T-cell (primary cell): Measurements from ENCODE around the gene LCLAT1. TPM values are rescaled to one million over a fixed set of nuclear protein-coding genes. Genes with fewer than 3 reads are reported as not detected.

ENCODE experiments used
- ATAC-seq, 4 experiments: fragments of 200-7000 bp in 3 of 4; fragments of 150-1000 bp in 1 of 4; cut with Tn5 transposase; replicated peaks in 1 of 4; 1 replicate in 3 of 4; 2 replicates in 1 of 4; pipeline ENCODE4 v1.10.0; 2021; ENCODE audit warnings: moderate library complexity in 3 of 4, mild to moderate bottlenecking in 2 of 4, moderate number of reproducible peaks in 1 of 4
- CTCF ChIA-PET, 2 donors: fragments of 300-600 bp; sonication (Branson Sonifier 250); formaldehyde crosslinking; loops; one replicate each; lab custom pipeline; 2022; ENCODE audit warnings: antibody characterized with exemption in 2 of 2; lab: Charles Lee
- POLR2A ChIA-PET, 2 donors: fragments of 300-600 bp; sonication (Branson Sonifier 250); formaldehyde crosslinking; loops; one replicate each; lab custom pipeline; 2022; ENCODE audit warnings: antibody characterized with exemption in 2 of 2; lab: Charles Lee
- DNase-seq, 35 experiments: peaks; one replicate each; pipeline versions ENCODE4 v3.0.0 to v3.0.0-alpha.2; 2013 to 2023
- H3K27ac ChIP-seq: one replicate; pipeline ENCODE4 v1.5.1; 2013; ENCODE audit warnings: low read length
- H3K27me3 ChIP-seq, 2 experiments: replicated peaks in 1 of 2; 1 replicate in 1 of 2; 2 replicates in 1 of 2; pipeline versions ENCODE4 v1.6.1 to v1.7.0; 2013; ENCODE audit warnings: low read length in 1 of 2, mixed read lengths in 1 of 2; ENCODE audit not compliant: control insufficient read depth in 2 of 2, insufficient read depth in 2 of 2; ENCODE audit errors: extremely low read depth in 1 of 2
- H3K36me3 ChIP-seq, 2 donors: 1 replicate in 1 of 2; 2 replicates in 1 of 2; pipeline versions ENCODE4 v1.6.1 to v1.7.0; 2013; ENCODE audit warnings: low read length in 1 of 2; ENCODE audit not compliant: control insufficient read depth in 2 of 2, insufficient read depth in 1 of 2; ENCODE audit errors: extremely low read depth in 1 of 2
- H3K4me1 ChIP-seq, 2 experiments: 1 replicate in 1 of 2; 2 replicates in 1 of 2; pipeline versions ENCODE4 v1.6.1 to v1.7.0; 2013; ENCODE audit warnings: low read length in 2 of 2, mixed read lengths in 1 of 2; ENCODE audit not compliant: insufficient read depth in 2 of 2, control insufficient read depth in 1 of 2; ENCODE audit errors: extremely low read depth in 1 of 2
- H3K4me3 ChIP-seq, 2 donors: 1 replicate in 1 of 2; 2 replicates in 1 of 2; pipeline versions ENCODE4 v1.5.1 to v1.7.0; 2013; ENCODE audit warnings: mild to moderate bottlenecking in 2 of 2, low read length in 1 of 2, moderate library complexity in 1 of 2; ENCODE audit not compliant: control insufficient read depth in 1 of 2; ENCODE audit errors: extremely low read depth in 1 of 2
- H3K9me3 ChIP-seq: 2 replicates; pipeline ENCODE4 v1.7.0; 2013
- H3K27ac Mint-ChIP-seq, 2 donors: one replicate each; pipeline ENCODE4 v1.8.0; 2020 to 2021; ENCODE audit warnings: mild to moderate bottlenecking in 2 of 2, mixed read lengths in 2 of 2
- H3K27me3 Mint-ChIP-seq, 2 donors: one replicate each; pipeline ENCODE4 v1.8.0; 2021 to 2022; ENCODE audit warnings: mixed read lengths in 2 of 2
- H3K36me3 Mint-ChIP-seq: one replicate; pipeline ENCODE4 v1.8.0; 2021; ENCODE audit warnings: mixed read lengths
- H3K4me1 Mint-ChIP-seq, 3 donors: one replicate each; pipeline ENCODE4 v1.8.0; 2020 to 2022; ENCODE audit warnings: mixed read lengths in 3 of 3, mild to moderate bottlenecking in 1 of 3
- H3K4me3 Mint-ChIP-seq, 3 donors: one replicate each; pipeline ENCODE4 v1.8.0; 2020 to 2022; ENCODE audit warnings: mild to moderate bottlenecking in 3 of 3, mixed read lengths in 3 of 3, moderate library complexity in 3 of 3
- H3K9me3 Mint-ChIP-seq, 3 donors: one replicate each; pipeline ENCODE4 v1.8.0; 2020 to 2022; ENCODE audit warnings: mixed read lengths in 3 of 3
- WGBS: methylation state at CpG from one replicate; pipeline ENCODE4 v1.1.5; 2013; ENCODE audit warnings: missing lambda C conversion rate; ENCODE audit not compliant: insufficient coverage; 5-methylcytosine and 5-hydroxymethylcytosine counted together
- total RNA-seq, 35 experiments: library from RNA in 6 of 35; stranded (reverse) in 6 of 35; fragments of 120-200 nt in 1 of 35; gene quantifications; one replicate each; pipeline versions ENCODE4 v1.2.1 to v1.2.4 and lab custom pipeline; 2013 to 2026

LCLAT1 gene
- total RNA-seq, 5 donors from 2014 or later (not counting 1 experiment from before 2014, with no cell fraction given) = 13.8 to 33.0 (median 19.6) TPM

DNA sequence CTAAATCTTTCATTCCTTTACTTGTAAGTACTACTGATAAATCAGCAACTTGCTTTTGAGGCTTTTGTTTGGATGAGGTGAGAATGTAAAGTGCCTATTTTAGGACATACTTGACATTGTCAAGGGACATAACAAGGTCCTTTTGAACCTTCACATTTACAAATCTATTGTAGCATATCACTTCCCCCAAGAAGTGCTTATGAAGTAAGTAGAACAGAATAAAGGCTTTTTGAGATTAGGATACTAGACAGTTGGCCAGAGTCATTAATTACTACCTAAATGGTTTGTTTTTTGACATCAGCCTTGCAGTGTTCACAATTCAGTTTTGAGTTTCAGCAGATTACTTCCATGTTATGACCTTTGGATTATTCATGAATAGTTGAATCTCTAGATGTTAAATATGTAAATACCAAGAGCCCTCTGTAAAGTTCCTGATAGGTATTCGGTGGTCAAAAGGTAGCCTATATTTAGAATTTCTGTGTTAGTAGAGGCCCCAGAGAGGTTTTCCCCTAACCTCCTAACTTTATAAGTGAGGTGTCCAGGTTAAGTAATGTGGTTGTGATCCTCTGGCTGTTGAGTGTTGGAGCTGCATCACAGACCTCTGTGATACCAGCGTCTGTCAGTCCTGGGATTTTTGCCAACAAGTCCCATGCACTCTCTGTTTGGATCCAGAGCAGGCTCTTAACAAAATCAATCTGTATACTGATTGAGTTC lies 67.2 kb downstream of the LCLAT1 start:
- H3K27ac ChIP-seq = no peak overlapping the region
- H3K9me3 ChIP-seq = no peaks in the 10 kb centered on the region
- ChIA-PET CTCF (no interaction called here), POLR2A (no interaction called here)
- no peaks in the 10 kb centered on the region for H3K27me3 Mint-ChIP-seq
- H3K4me1 ChIP-seq = peaks cover 0 to 2% of the 10 kb centered on the region in 2 experiments
- H3K27ac Mint-ChIP-seq = no peak overlapping the region
- no peak overlapping the region for H3K4me3 ChIP-seq
- peaks cover 29 to 61% (median 32%) of the 10 kb centered on the region in 3 donors for H3K4me1 Mint-ChIP-seq
- WGBS = no CpG with 5 or more reads among the region's 2 CpGs
- ATAC-seq = no peak
- no peak for DNase-seq
- peaks cover 0 to 19% (median 6%) of the 10 kb centered on the region in 3 donors for H3K9me3 Mint-ChIP-seq
- H3K36me3 ChIP-seq = peaks cover 0 to 5% of the 10 kb centered on the region in 2 donors
- peaks cover 29% of the 10 kb centered on the region for H3K36me3 Mint-ChIP-seq
- H3K4me3 Mint-ChIP-seq = no peak overlapping the region
- no peaks in the 10 kb centered on the region for H3K27me3 ChIP-seq

DNA sequence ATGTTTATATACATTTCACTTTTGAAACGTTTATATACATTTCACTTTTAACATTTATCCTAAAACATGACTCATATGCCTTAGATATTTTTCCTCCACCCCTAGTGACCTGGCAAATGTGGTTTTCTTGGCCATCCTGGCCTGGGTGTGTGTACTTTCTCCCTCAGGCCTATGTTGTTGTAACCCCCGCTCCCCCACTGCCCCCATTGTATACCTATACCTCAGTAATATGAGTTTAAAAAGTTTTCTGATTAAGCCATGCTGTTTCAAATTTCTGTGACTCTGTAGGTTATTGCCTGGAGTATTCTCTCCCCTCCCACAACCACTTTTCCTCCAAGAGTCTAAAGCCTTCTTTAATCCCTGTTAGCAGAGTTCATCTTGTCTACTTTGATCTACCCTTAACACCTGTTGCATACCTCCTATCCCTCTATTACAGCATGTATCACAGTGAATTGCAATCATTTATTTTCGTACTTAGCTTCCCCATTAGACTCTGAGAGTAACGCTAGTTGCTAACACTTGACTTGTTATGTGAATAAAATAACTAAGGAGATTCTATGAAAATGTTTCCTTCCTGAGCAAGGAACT lies 67.9 kb downstream of the LCLAT1 start:
- ATAC-seq = no peak
- peaks cover 0 to 2% of the 10 kb centered on the region in 2 experiments for H3K4me1 ChIP-seq
- DNase-seq = no peak
- H3K4me3 ChIP-seq = no peak overlapping the region
- Mint-ChIP-seq H3K27ac (no peak overlapping the region), H3K4me1 (peaks cover 28 to 56% (median 31%) of the 10 kb centered on the region in 3 donors), H3K27me3 (no peaks in the 10 kb centered on the region), H3K9me3 (peaks cover 0 to 22% (median 8%) of the 10 kb centered on the region in 3 donors), H3K36me3 (peaks cover 35% of the 10 kb centered on the region), H3K4me3 (no peak overlapping the region)
- no peak overlapping the region for H3K27ac ChIP-seq
- no CpG with 5 or more reads among the region's 4 CpGs for WGBS
- H3K27me3 ChIP-seq = no peaks in the 10 kb centered on the region
- ChIA-PET POLR2A (no interaction called here), CTCF (no interaction called here)
- H3K9me3 ChIP-seq = peaks cover 2% of the 10 kb centered on the region
- H3K36me3 ChIP-seq = peaks cover 3 to 9% of the 10 kb centered on the region in 2 donors

DNA sequence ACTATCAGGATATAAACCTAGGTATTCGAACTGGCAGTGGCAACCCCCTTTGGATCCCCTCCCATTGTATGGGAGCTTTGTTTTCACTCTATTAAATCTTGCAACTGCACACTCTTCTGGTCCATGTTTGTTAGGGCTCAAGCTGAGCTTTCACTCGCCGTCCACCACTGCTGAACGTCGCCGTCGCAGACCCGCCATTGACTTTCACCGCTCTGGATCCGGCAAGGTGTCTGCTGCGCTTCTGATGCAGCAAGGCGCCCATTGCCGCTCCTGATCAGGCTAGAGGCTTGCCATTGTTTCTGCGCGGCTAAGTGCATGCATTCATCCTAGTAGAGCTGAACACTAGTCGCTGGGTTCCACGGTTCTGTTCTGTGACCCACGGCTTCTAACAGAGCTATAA lies 69.1 kb downstream of the LCLAT1 start:
- CTCF ChIA-PET = no interaction called here
- no peak overlapping the region for H3K4me3 ChIP-seq
- Mint-ChIP-seq H3K4me1 (peaks cover 18 to 44% (median 19%) of the 10 kb centered on the region in 3 donors), H3K4me3 (no peak overlapping the region), H3K36me3 (peaks cover 40% of the 10 kb centered on the region), H3K27me3 (no peaks in the 10 kb centered on the region), H3K9me3 (peaks cover 0 to 24% (median 8%) of the 10 kb centered on the region in 3 donors), H3K27ac (no peak overlapping the region)
- H3K4me1 ChIP-seq = no peaks in the 10 kb centered on the region
- H3K36me3 ChIP-seq = peaks cover 5 to 9% of the 10 kb centered on the region in 2 donors
- H3K27me3 ChIP-seq = no peaks in the 10 kb centered on the region
- H3K9me3 ChIP-seq = peaks cover 2% of the 10 kb centered on the region
- ATAC-seq = no peak
- DNase-seq = no peak
- no peak overlapping the region for H3K27ac ChIP-seq
- POLR2A ChIA-PET = interaction anchor here in 1 of 2 donors (0.7 kb wide), 1 partner anchor 87 kb away, joined by 5 read pairs; no protein-coding TSS in a partner anchor
- 91% methylated on average over 16 of the region's 18 CpGs for WGBS

DNA sequence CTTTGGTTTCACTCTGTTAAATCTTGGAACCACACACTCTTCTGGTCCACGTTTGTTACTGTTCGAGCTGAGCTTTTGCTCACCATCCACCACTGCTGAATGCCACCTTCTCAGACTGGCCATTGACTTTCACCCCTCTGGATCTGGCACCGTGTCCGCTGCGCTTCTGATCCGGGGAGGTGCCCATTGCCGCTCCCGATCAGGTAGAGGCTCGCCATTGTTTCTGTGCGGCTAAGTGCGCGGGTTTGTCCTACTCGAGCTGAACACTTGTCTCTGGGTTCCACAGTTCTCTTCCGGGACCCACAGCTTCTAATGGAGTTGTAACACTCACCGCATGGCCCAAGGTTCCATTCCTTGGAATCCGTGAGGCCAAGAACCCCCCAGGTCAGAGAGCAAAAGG lies 72.8 kb downstream of the LCLAT1 start:
- Histone ChIP-seq H3K9me3 (peaks cover 3% of the 10 kb centered on the region), H3K27me3 (no peaks in the 10 kb centered on the region), H3K4me3 (no peak overlapping the region), H3K4me1 (no peaks in the 10 kb centered on the region), H3K27ac (no peak overlapping the region), H3K36me3 (peaks cover 5 to 11% of the 10 kb centered on the region in 2 donors)
- ATAC-seq = no peak
- Mint-ChIP-seq H3K36me3 (peaks cover 53% of the 10 kb centered on the region), H3K4me3 (no peak overlapping the region), H3K27ac (no peak overlapping the region), H3K9me3 (peaks cover 0 to 27% (median 8%) of the 10 kb centered on the region in 3 donors), H3K4me1 (peaks cover 6 to 31% (median 6%) of the 10 kb centered on the region in 3 donors), H3K27me3 (no peaks in the 10 kb centered on the region)
- ChIA-PET CTCF (no interaction called here), POLR2A (no interaction called here)
- DNase-seq = no peak
- 95% methylated on average over 16 of the region's 16 CpGs for WGBS

DNA sequence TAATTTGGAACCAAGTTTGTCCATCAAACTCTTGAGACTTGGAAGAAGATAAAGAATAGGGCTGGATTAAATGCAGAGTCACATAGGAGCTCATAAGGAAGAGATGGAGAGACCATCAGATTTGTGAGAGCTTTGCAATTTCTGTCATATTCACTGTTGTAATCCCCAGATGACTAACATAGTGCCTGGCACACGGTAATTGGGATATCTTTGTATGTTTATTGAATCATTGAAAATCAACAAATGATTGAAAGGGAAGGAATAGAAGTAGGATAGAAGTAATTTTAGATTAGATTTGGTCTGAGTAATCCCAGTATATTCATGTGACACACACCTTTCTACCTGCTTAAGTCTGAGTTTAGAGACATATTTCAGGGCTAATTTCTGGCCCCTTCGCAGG lies 75.4 kb downstream of the LCLAT1 start:
- ChIA-PET CTCF (no interaction called here), POLR2A (interaction anchor here in 1 of 2 donors (0.5 kb wide), 1 partner anchor 115 kb away, joined by 3 read pairs; no protein-coding TSS in a partner anchor)
- Histone ChIP-seq H3K4me3 (no peak overlapping the region), H3K9me3 (peaks cover 7% of the 10 kb centered on the region), H3K27me3 (no peaks in the 10 kb centered on the region), H3K4me1 (no peaks in the 10 kb centered on the region), H3K27ac (no peak overlapping the region), H3K36me3 (peaks cover 5 to 17% of the 10 kb centered on the region in 2 donors)
- Mint-ChIP-seq H3K27me3 (no peaks in the 10 kb centered on the region), H3K4me1 (peaks cover under 1 to 21% (median 4%) of the 10 kb centered on the region in 3 donors), H3K36me3 (peaks cover 56% of the 10 kb centered on the region), H3K9me3 (peaks cover 7 to 32% (median 17%) of the 10 kb centered on the region in 3 donors), H3K4me3 (no peak overlapping the region), H3K27ac (no peak overlapping the region)
- no peak for DNase-seq
- no peak for ATAC-seq
- WGBS = no CpG with 5 or more reads among the region's 2 CpGs

DNA sequence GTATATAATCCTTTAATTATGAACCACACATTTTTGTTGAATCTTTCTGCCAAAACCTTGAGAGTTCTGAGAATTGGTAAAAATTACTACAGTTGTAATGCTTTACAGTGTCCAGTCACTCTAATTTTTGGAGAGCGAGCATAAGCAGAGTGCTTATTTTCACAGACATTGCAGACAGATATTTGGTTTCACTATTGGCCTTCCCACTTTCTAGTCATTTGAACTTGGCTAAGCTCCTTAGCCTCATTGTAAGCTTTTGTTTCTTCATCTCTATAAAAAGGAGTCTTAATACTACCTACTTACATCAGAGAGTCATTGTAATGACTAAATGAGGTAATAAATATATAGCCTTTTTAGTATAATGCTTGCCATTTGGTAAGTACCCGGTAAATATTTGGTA lies 80.4 kb downstream of the LCLAT1 start:
- H3K27ac Mint-ChIP-seq = no peak overlapping the region
- ChIA-PET CTCF (no interaction called here), POLR2A (no interaction called here)
- ATAC-seq = no peak
- H3K36me3 ChIP-seq = peaks cover 0 to 8% of the 10 kb centered on the region in 2 donors
- 100% methylated on average over 1 of the region's 2 CpGs for WGBS
- H3K4me3 Mint-ChIP-seq = no peak overlapping the region
- H3K36me3 Mint-ChIP-seq = peaks cover 40% of the 10 kb centered on the region
- no peak for DNase-seq
- H3K27me3 ChIP-seq = no peaks in the 10 kb centered on the region
- no peak overlapping the region for H3K4me3 ChIP-seq
- H3K27ac ChIP-seq = no peak overlapping the region
- peaks cover 0 to 19% (median 4%) of the 10 kb centered on the region in 3 donors for H3K4me1 Mint-ChIP-seq
- H3K9me3 ChIP-seq = peaks cover 3% of the 10 kb centered on the region
- H3K9me3 Mint-ChIP-seq = peaks cover 7 to 9% (median 7%) of the 10 kb centered on the region in 3 donors
- H3K4me1 ChIP-seq = no peaks in the 10 kb centered on the region
- H3K27me3 Mint-ChIP-seq = no peaks in the 10 kb centered on the region
